Vagina (tissue), 2 donors: ENCODE results near the gene FXYD3.

Source experiments
- CTCF ChIP-seq, 3 experiments: fragments of 450-650 bp in 2 of 3; fragments of 200-600 bp in 1 of 3; sonication (generic) in 1 of 3; IDR thresholded peaks; one replicate each; pipeline ENCODE4 v1.5.1; 2017 to 2019; ENCODE audit warnings: antibody characterized with exemption in 3 of 3, mild to moderate bottlenecking in 2 of 3, moderate library complexity in 2 of 3
- POLR2AphosphoS5 ChIP-seq, 2 donors: sonication (generic); formaldehyde crosslinking; IDR thresholded peaks; one replicate each; pipeline ENCODE4 v1.9.0; 2017; ENCODE audit warnings: antibody characterized with exemption in 2 of 2, mild to moderate bottlenecking in 2 of 2, low read depth in 1 of 2; ENCODE audit not compliant: insufficient read depth in 1 of 2

DNA sequence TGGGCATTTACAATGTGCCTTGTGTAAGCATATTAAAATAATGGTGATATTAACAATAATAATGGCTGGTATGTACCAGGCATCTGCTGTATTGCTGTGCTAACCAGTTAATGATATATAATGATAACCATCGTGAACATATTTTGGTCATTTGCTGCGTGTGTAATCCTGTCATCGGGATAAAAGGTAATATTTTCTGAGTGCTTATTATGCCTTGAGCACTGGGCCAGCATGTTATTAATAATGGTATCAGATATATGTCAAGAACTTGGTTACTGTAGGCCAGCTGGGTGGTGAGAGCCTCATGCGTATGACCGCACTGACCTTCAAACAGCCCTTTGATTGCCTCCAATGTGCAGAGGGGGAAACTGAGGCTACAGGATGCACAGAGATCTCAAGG lies 22.2 kb upstream of the FXYD3 start:
- TF ChIP-seq CTCF (IDR thresholded peaks at IDR 0.05) (no peak), POLR2AphosphoS5 (IDR thresholded peaks at IDR 0.05; ENCODE audit: insufficient read depth in 1 of 2, low read depth in 1 of 2) (no peak)
